H1 (cell line): ENCODE results near the gene BMERB1. TPM values are rescaled to one million over a fixed set of nuclear protein-coding genes. Genes with fewer than 3 reads are reported as not detected.

Experiments
- CREB1 ChIP-seq: IDR thresholded peaks from 2 replicates; pipeline ENCODE4 v1.6.1; 2012; ENCODE audit warnings: inconsistent platforms
- KDM5A ChIP-seq: fragments of 200-600 bp; IDR thresholded peaks from 2 replicates; pipeline ENCODE4 v1.7.1; 2012; ENCODE audit warnings: mild to moderate bottlenecking, low read length, inconsistent platforms, mixed read lengths
- RXRA ChIP-seq: IDR thresholded peaks from 2 replicates; pipeline ENCODE4 v1.6.1; 2011; ENCODE audit warnings: low read depth, mild to moderate bottlenecking, low read length, moderate library complexity; ENCODE audit not compliant: insufficient read depth
- SRF ChIP-seq: IDR thresholded peaks from 2 replicates; pipeline ENCODE4 v1.6.1; 2011; ENCODE audit warnings: mild to moderate bottlenecking, low read depth, low read length, moderate library complexity
- TAF1 ChIP-seq: IDR thresholded peaks from 2 replicates; pipeline ENCODE4 v1.6.1; 2011; ENCODE audit warnings: mild to moderate bottlenecking, low read depth, low read length
- USF2 ChIP-seq: IDR thresholded peaks from 2 replicates; pipeline ENCODE4 v1.6.1; 2011; ENCODE audit warnings: low read length, improper control_type of control experiment
- polyA plus RNA-seq, 7 experiments: library from polyadenylated mRNA; depleted of rRNA in 3 of 7; stranded (reverse) in 5 of 7; unstranded in 2 of 7; fragments of >200 nt in 5 of 7; fragments of 200-250 nt in 2 of 7; gene quantifications; 1 replicate in 5 of 7; 2 replicates in 1 of 7; 4 replicates in 1 of 7; pipeline versions ENCODE4 v1.2.1 to v1.2.3, GENCODE V29; 2011 to 2013; ENCODE audit warnings: missing spikeins in 2 of 7, mixed read lengths in 2 of 7
- total RNA-seq: library from RNA; stranded (reverse); fragmentation: NEBNext Ultra II Directional; extraction: Animal tissue kit (Norgen Biotek cat#: 25700); gene quantifications from 2 replicates; pipeline ENCODE4 v1.2.1, GENCODE V29; 2021

BMERB1 gene
- total and polyA plus RNA-seq, 2 of the 8 experiments (the other 6 are each of a cell fraction or from before 2014, with no cell fraction given) = 23.5 to 27.1 TPM

GRCh38 chr16:15529673-15530072 lies 95.3 kb downstream of the BMERB1 start (continued):
- TF ChIP-seq USF2 (no peak), CREB1 (no peak), RXRA (no peak), KDM5A (no peak), SRF (no peak), TAF1 (no peak)
- TF ChIP-seq, all 59 proteins: peak for 0
